HG03354 (cell line): ENCODE results near the gene MUC13.
A peak's percentile ranks its signal among the peaks of the same experiment; 100 is the strongest.

Experiments used
- ATAC-seq: cut with Tn5 transposase; IDR thresholded peaks from one replicate; pipeline ENCODE4 v1.9.1; 2021; ENCODE audit warnings: mild to moderate bottlenecking; ENCODE audit not compliant: unreplicated experiment, poor library complexity, severe bottlenecking

The MUC13 gene

GRCh38 chr3:124952282-124952855 lies 17.8 kb upstream of the MUC13 start:
- ATAC-seq, result no peak

- ATAC-seq, result no peak
Observed at GRCh38 chr3:124951511-124952281, 17.1 kb upstream of the MUC13 start.

- no peak for ATAC-seq
Observed at GRCh38 chr3:124950026-124950425, 15.5 kb upstream of the MUC13 start.

- no peak for ATAC-seq
Observed at GRCh38 chr3:124942613-124943012, 8.1 kb upstream of the MUC13 start.

- no peak for ATAC-seq
Observed at GRCh38 chr3:124941771-124942170, 7.2 kb upstream of the MUC13 start.

GRCh38 chr3:124939661-124940060 lies 5.1 kb upstream of the MUC13 start:
- no peak for ATAC-seq

GRCh38 chr3:124938896-124939295 lies 4.3 kb upstream of the MUC13 start:
- ATAC-seq, result no peak

GRCh38 chr3:124937049-124937448 lies 2.5 kb upstream of the MUC13 start:
- no peak for ATAC-seq

GRCh38 chr3:124935794-124936542 lies 1.4 kb upstream of the MUC13 start:
- no peak for ATAC-seq

GRCh38 chr3:124935264-124935663 lies 713 bp upstream of the MUC13 start:
- peak; percentile 56 for ATAC-seq

GRCh38 chr3:124928333-124929202 lies 6.0 kb downstream of the MUC13 start:
- ATAC-seq, result no peak

- ATAC-seq, result peak; percentile 76
Observed at GRCh38 chr3:124927574-124928045, 6.9 kb downstream of the MUC13 start.

- ATAC-seq, result no peak
Observed at GRCh38 chr3:124926426-124927101, 8.0 kb downstream of the MUC13 start.

GRCh38 chr3:124924741-124925140 lies 9.8 kb downstream of the MUC13 start:
- no peak for ATAC-seq

GRCh38 chr3:124923833-124924232 lies 10.7 kb downstream of the MUC13 start:
- no peak for ATAC-seq

- ATAC-seq, result no peak
Observed at GRCh38 chr3:124920718-124921117, 13.8 kb downstream of the MUC13 start.

- no peak for ATAC-seq
Observed at GRCh38 chr3:124919756-124920155, 14.8 kb downstream of the MUC13 start.

- ATAC-seq, result no peak
Observed at GRCh38 chr3:124918524-124918923, 16.0 kb downstream of the MUC13 start.

- ATAC-seq, result no peak
Observed at GRCh38 chr3:124916837-124917409, 17.6 kb downstream of the MUC13 start.
